HUES64 (cell line): Measurements from ENCODE around the gene ZMIZ1.

Experiments
- H3K27ac ChIP-seq: 2 replicates; pipeline ENCODE4 v1.7.0; 2013; ENCODE audit warnings: low read depth, low read length, inconsistent platforms
- H3K27me3 ChIP-seq: 2 replicates; pipeline ENCODE4 v1.6.1; 2013; ENCODE audit warnings: mild to moderate bottlenecking, low read length; ENCODE audit not compliant: insufficient read depth
- H3K36me3 ChIP-seq: 2 replicates; pipeline ENCODE4 v1.6.1; 2013; ENCODE audit warnings: mild to moderate bottlenecking, low read length; ENCODE audit not compliant: insufficient read depth
- H3K4me1 ChIP-seq: 2 replicates; pipeline ENCODE4 v1.6.1; 2013; ENCODE audit warnings: mild to moderate bottlenecking, low read length, moderate library complexity; ENCODE audit not compliant: insufficient read depth
- H3K4me3 ChIP-seq: 2 replicates; pipeline ENCODE4 v1.5.1; 2013; ENCODE audit warnings: mild to moderate bottlenecking, low read length, moderate library complexity
- H3K9ac ChIP-seq: 2 replicates; pipeline ENCODE4 v1.6.1; 2013; ENCODE audit warnings: mild to moderate bottlenecking, low read depth, low read length
- H3K9me3 ChIP-seq: 2 replicates; pipeline ENCODE4 v1.6.1; 2013; ENCODE audit warnings: low read depth, low read length; ENCODE audit not compliant: insufficient read depth
- WGBS: fragments of 150-250, 120-280 bp; methylation state at CpG from one replicate; pipeline ENCODE4 v1.1.7; 2013; ENCODE audit warnings: missing lambda C conversion rate; 5-methylcytosine and 5-hydroxymethylcytosine counted together

ZMIZ1 gene

GRCh38 chr10:79247373-79248137 lies 178.8 kb downstream of the ZMIZ1 start:
- Histone ChIP-seq H3K4me1 (no peaks in the 10 kb centered on the region), H3K27me3 (peaks cover 20% of the 10 kb centered on the region), H3K9me3 (no peaks in the 10 kb centered on the region), H3K36me3 (0 out of 2 replicates have a peak, but pooled peaks cover 2% of the 10 kb centered on the region), H3K27ac (no peak overlapping the region), H3K4me3 (no peak overlapping the region), H3K9ac (no peak overlapping the region)
- WGBS: 97% methylated on average over 6 of the region's 6 CpGs

DNA sequence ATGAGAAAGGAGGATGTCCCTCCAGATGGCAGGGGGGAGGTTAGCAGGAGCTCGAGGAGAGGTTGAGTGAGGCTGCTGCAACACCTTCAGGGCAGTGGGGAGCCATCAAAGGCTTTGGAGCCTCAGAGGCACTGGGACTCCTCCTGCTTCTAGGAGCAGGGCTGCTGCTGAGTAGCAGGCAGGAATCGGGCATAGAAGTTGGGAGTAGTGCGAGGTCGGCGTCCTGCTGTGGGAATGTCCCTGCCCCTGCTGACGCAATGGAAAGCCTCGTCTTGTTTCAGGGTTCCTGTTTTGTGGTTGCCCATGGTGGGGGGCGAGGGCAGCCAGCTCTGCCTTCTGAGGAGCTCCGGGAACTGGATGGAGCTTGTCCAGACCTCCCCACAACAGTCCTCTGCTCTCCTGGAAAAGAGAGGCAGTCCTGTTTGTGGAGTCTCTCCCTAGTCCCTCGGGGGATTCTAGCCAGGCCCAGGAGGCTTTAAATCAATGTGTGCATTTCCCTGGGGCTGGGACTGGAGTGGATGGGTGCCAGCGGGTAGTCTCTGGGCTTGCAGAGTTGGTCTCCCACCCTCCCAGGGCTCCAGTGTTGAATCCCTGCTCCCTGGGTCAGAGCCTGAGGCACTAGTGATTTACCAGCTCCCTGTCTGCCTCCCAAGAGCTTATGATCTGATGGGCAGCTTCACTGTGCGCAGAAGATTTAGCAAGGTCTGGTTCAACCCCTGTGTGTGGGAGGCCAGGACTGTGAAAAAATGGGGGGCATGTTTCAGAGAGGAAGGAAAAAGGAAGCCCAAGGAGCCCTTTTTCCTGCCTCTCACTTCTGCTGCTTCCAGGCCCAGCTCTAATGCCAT lies 179.8 kb downstream of the ZMIZ1 start:
- Histone ChIP-seq H3K9ac (peak overlapping the region; percentile 12; the same call in 1 of the 2 replicates), H3K4me1 (no peaks in the 10 kb centered on the region), H3K27ac (no peak overlapping the region), H3K4me3 (no peak overlapping the region), H3K9me3 (no peaks in the 10 kb centered on the region), H3K36me3 (0 out of 2 replicates have a peak, but pooled peaks cover 2% of the 10 kb centered on the region), H3K27me3 (peaks cover 19% of the 10 kb centered on the region)
- 86% methylated on average over 12 of the region's 12 CpGs for WGBS

DNA sequence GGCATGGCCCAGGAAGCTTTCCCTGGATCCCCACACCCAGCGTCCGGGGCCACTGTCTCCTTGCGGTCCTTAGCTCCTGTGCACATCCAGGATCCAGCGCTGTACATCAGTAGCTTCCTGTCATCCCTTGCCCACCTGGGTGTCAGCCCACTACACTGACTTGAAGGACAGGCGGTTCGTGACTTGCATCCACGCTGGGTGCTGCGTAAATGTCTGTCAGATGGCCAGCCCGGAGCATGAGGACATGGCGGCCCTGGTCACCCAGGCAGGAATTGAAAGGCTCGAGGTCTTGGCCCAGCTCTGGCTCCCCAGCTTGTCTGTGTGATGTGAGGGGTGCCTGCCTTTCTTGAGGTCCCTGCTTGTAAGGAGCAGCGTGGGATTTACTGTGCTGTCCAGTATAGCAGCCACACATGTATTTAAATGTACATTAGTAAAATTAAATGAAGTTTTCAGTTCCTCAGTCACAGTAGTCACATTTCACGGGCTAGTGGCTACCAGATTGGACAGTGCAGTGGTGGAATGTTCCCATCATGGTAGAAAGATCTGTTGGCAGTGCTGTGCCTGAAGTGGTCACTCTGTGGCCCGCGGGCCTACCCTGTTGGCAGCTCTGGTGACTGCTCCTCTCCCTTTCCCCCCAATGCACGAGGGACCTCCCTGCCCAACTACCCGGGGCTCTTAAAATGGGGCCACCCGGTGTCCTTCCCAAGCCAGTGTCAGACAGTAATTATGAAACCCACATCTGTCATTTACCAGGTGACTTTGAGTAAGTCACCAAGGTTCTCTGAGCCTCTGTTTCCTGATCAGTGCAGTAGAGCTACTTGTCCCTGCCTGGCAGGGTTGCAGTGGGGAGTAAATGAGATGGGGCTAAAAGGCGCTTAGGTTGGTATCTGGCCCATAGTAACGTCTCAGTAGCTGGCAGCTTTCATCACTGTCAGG lies 180.7 kb downstream of the ZMIZ1 start:
- Histone ChIP-seq H3K27me3 (peaks cover 10% of the 10 kb centered on the region), H3K9ac (no peak overlapping the region), H3K4me1 (no peaks in the 10 kb centered on the region), H3K4me3 (no peak overlapping the region), H3K36me3 (0 out of 2 replicates have a peak, but pooled peaks cover 2% of the 10 kb centered on the region), H3K9me3 (no peaks in the 10 kb centered on the region), H3K27ac (no peak overlapping the region)
- WGBS: 95% methylated on average over 20 of the region's 20 CpGs

DNA sequence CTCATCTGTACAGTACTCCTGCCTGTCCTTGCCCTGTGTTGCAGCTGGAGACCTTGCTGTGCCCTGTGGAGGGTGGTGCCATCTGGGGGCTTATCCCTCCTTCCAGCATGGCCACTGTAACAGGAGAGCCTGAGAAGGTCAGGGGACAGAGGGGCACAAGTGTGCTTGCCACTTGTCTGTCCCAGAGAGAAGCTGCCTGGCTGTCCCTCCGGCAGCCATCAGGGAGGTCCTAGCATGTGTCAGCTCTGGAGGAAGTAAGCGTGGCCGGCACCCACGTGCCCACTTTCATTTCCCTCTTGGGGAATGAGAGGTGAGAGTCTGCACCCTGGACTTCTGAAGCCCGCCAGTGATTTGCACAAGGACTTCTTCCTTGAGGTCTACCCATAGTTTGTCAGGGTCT lies 181.5 kb downstream of the ZMIZ1 start:
- Histone ChIP-seq H3K9ac (no peak overlapping the region), H3K27me3 (peaks cover 2% of the 10 kb centered on the region; the same call in 1 of the 2 replicates), H3K4me1 (no peaks in the 10 kb centered on the region), H3K36me3 (0 out of 2 replicates have a peak, but pooled peaks cover 2% of the 10 kb centered on the region), H3K4me3 (no peak overlapping the region), H3K9me3 (no peaks in the 10 kb centered on the region), H3K27ac (no peak overlapping the region)
- WGBS: 97% methylated on average over 5 of the region's 5 CpGs

- H3K27ac ChIP-seq: no peak overlapping the region
- 90% methylated on average over 5 of the region's 5 CpGs for WGBS
- no peaks in the 10 kb centered on the region for H3K9me3 ChIP-seq
- no peaks in the 10 kb centered on the region for H3K27me3 ChIP-seq
- H3K36me3 ChIP-seq: 0 out of 2 replicates have a peak, but pooled peaks cover 2% of the 10 kb centered on the region
- no peak overlapping the region for H3K9ac ChIP-seq
- no peaks in the 10 kb centered on the region for H3K4me1 ChIP-seq
- H3K4me3 ChIP-seq: no peak overlapping the region
These were observed 183.7 kb downstream of the ZMIZ1 start for GRCh38 chr10:79252450-79252849.

DNA sequence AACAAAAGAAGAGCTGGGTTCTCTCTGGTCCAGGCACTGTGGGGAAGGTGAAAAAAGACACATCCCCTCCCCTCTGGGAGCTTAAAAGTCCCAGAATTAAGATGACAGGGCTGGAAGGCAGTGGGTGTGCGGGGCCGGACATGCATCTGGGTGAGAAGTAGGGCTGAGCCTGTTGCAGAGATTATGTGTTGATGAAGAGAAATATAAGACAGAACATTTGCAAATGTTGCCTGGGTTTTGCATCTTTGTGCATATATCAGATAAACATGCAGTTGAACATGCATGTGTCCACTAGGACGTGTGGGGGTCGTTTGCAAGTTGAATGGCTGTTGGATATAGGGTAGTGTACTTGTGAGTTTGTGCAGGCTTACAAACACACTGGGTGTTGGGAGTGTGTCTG lies 184.2 kb downstream of the ZMIZ1 start:
- Histone ChIP-seq H3K9me3 (no peaks in the 10 kb centered on the region), H3K4me1 (no peaks in the 10 kb centered on the region), H3K9ac (no peak overlapping the region), H3K4me3 (no peak overlapping the region), H3K27me3 (no peaks in the 10 kb centered on the region), H3K27ac (no peak overlapping the region), H3K36me3 (0 out of 2 replicates have a peak, but pooled peaks cover 2% of the 10 kb centered on the region)
- WGBS: 94% methylated on average over 4 of the region's 4 CpGs

- Histone ChIP-seq H3K4me3 (no peak overlapping the region), H3K27me3 (no peaks in the 10 kb centered on the region), H3K9me3 (no peaks in the 10 kb centered on the region), H3K4me1 (no peaks in the 10 kb centered on the region), H3K9ac (no peak overlapping the region), H3K27ac (no peak overlapping the region), H3K36me3 (0 out of 2 replicates have a peak, but pooled peaks cover 2% of the 10 kb centered on the region)
- 90% methylated on average over 2 of the region's 3 CpGs for WGBS
These were observed 184.9 kb downstream of the ZMIZ1 start for GRCh38 chr10:79253704-79254103.

- Histone ChIP-seq H3K4me1 (no peaks in the 10 kb centered on the region), H3K27ac (no peak overlapping the region)
These were observed 185.7 kb downstream of the ZMIZ1 start for GRCh38 chr10:79254333-79255006.

DNA sequence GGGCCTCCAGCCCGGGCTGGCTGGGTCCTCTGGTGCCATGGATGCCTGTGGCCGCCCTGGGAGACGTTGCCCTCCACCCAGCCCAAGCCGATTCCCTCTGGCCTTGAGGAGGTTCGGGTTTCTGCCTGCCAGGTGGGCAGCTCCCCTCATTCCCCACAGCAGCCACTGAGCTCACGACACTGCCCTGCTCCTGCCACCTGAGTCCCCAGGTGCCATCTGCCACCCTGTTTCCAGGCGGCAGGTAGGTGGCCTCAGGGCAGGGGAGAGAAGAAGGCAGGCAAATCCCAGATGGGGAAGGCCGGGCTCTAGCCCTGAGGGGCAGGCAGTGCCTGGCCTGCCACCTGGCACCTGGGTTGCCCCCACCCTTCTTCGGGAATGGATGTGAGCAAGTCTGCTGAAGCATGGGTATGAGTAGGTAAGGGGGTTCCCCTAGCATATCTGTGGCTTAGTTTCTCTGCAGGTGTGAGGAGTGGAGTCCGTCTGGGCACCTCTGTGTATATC lies 186.3 kb downstream of the ZMIZ1 start:
- Histone ChIP-seq H3K4me3 (no peak overlapping the region), H3K27ac (no peak overlapping the region), H3K9me3 (no peaks in the 10 kb centered on the region), H3K4me1 (no peaks in the 10 kb centered on the region), H3K27me3 (no peaks in the 10 kb centered on the region), H3K9ac (no peak overlapping the region), H3K36me3 (0 out of 2 replicates have a peak, but pooled peaks cover 2% of the 10 kb centered on the region)
- WGBS: 94% methylated on average over 10 of the region's 10 CpGs

More at GRCh38 chr10:79254333-79255006, 185.7 kb downstream of the ZMIZ1 start:
- Histone ChIP-seq H3K9me3 (no peaks in the 10 kb centered on the region), H3K36me3 (0 out of 2 replicates have a peak, but pooled peaks cover 2% of the 10 kb centered on the region), H3K27me3 (no peaks in the 10 kb centered on the region), H3K9ac (no peak overlapping the region), H3K4me3 (no peak overlapping the region)
- WGBS: 95% methylated on average over 18 of the region's 18 CpGs

GRCh38 chr10:79256264-79256806 lies 187.6 kb downstream of the ZMIZ1 start:
- 94% methylated on average over 3 of the region's 3 CpGs for WGBS
- H3K27me3 ChIP-seq: no peaks in the 10 kb centered on the region
- peaks cover 10% of the 10 kb centered on the region for H3K4me1 ChIP-seq
- no peaks in the 10 kb centered on the region for H3K9me3 ChIP-seq
- H3K36me3 ChIP-seq: 0 out of 2 replicates have a peak, but pooled peaks cover 2% of the 10 kb centered on the region
- no peak overlapping the region for H3K27ac ChIP-seq
- no peak overlapping the region for H3K4me3 ChIP-seq
- no peak overlapping the region for H3K9ac ChIP-seq
